A549 (cell line): ENCODE measurements around the gene CSTF1. TPM values are rescaled to one million over a fixed set of nuclear protein-coding genes. Genes with fewer than 3 reads are reported as not detected.
"Not testable (repeated sequence)": the region's sequence is repeated elsewhere in the genome, so short reads cannot be mapped to it uniquely, and the experiment has no call there.

Source experiments
- ATAC-seq, 2 experiments: fragments of 200-7000 bp in 1 of 2; fragments of >200 bp in 1 of 2; cut with Nextera tagmentation in 1 of 2; cut with Tn5 transposase in 1 of 2; 3 replicates each; pipeline versions ENCODE4 v1.8.0 to v1.9.1; 2018 to 2020; ENCODE audit warnings: mild to moderate bottlenecking in 1 of 2, moderate library complexity in 1 of 2
- CTCF ChIA-PET: fragments of 300-600 bp; sonication (Branson Sonifier 250); formaldehyde crosslinking; extraction: SDS; loops from one replicate; lab custom pipeline; 2021; ENCODE audit warnings: antibody characterized with exemption, inconsistent platforms; lab: Yijun Ruan, JAX
- POLR2A ChIA-PET: fragments of 350-600 bp; formaldehyde crosslinking; extraction: SDS; loops from one replicate; lab custom pipeline; 2021; ENCODE audit warnings: antibody characterized with exemption, inconsistent platforms; lab: Yijun Ruan, JAX
- DNase-seq, 2 experiments: peaks; one replicate each; pipeline versions ENCODE4 v3.0.0 to v3.0.0-alpha.2; 2011 to 2016; ENCODE audit warnings: low read depth in 1 of 2, low spot score in 1 of 2
- FAIRE-seq: peaks from 2 replicates; lab custom pipeline; 2011; peaks lifted over from hg19 to GRCh38; lab: Jason Lieb, UNC
- H3K27ac ChIP-seq, 2 experiments: fragments of >200 bp; sonication (Bioruptor Twin); formaldehyde crosslinking; 3 replicates each; pipeline ENCODE4 v1.5.1; 2016 to 2017
- H3K4me1 ChIP-seq: fragments of >200 bp; sonication (Bioruptor Twin); formaldehyde crosslinking; 3 replicates; pipeline ENCODE4 v1.6.1; 2016
- H3K4me2 ChIP-seq: fragments of >200 bp; sonication (Bioruptor Twin); formaldehyde crosslinking; 3 replicates; pipeline ENCODE4 v1.6.1; 2016
- H3K4me3 ChIP-seq: fragments of >200 bp; sonication (Bioruptor Twin); formaldehyde crosslinking; 3 replicates; pipeline ENCODE4 v1.5.1; 2016
- H3K9me3 ChIP-seq: fragments of >200 bp; sonication (Bioruptor Twin); formaldehyde crosslinking; 3 replicates; pipeline ENCODE4 v1.6.1; 2016
- CBX2 ChIP-seq: fragments of 200-600 bp; sonication (generic); IDR thresholded peaks from 2 replicates; pipeline ENCODE4 v1.6.1; 2016; ENCODE audit warnings: low read depth, mild to moderate bottlenecking, borderline replicate concordance
- CBX8 ChIP-seq: fragments of 200-600 bp; sonication (generic); IDR thresholded peaks from 2 replicates; pipeline ENCODE4 v1.6.1; 2016
- EHF ChIP-seq: fragments of 250-450 bp; sonication (Bioruptor Pico); IDR thresholded peaks from 2 replicates; pipeline ENCODE4 v1.5.0; 2020; ENCODE audit warnings: mild to moderate bottlenecking
- EP300 ChIP-seq, 2 experiments: fragments of >200 bp; sonication (Bioruptor Twin); formaldehyde crosslinking; IDR thresholded peaks; 2 replicates in 1 of 2; 3 replicates in 1 of 2; pipeline ENCODE4 v1.6.1; 2016 to 2017
- ESRRA ChIP-seq: fragments of 150-350 bp; IDR thresholded peaks from 2 replicates; pipeline ENCODE4 v1.6.1; 2014; ENCODE audit warnings: mild to moderate bottlenecking, low read length, borderline replicate concordance
- JUN ChIP-seq, 2 experiments: fragments of >200 bp; sonication (Bioruptor Twin); formaldehyde crosslinking; IDR thresholded peaks; 2 replicates in 1 of 2; 3 replicates in 1 of 2; pipeline ENCODE4 v1.6.1; 2016 to 2017
- MAFK ChIP-seq: fragments of 450-650 bp; IDR thresholded peaks from 2 replicates; pipeline ENCODE4 v1.6.1; 2014; ENCODE audit not compliant: partially characterized antibody
- MYC ChIP-seq: IDR thresholded peaks from 2 replicates; pipeline ENCODE4 v1.6.1; 2012; ENCODE audit warnings: mild to moderate bottlenecking, inconsistent platforms, low read length, improper control_type of control experiment, borderline replicate concordance
- NFE2L2 ChIP-seq: fragments of 150-350 bp; conservative IDR thresholded peaks from 2 replicates; pipeline ENCODE4 v1.6.1; 2014; ENCODE audit warnings: low read length
- NPAS2 ChIP-seq: fragments of 250-450 bp; sonication (Bioruptor Pico); IDR thresholded peaks from 2 replicates; pipeline ENCODE4 v1.8.0; 2022; ENCODE audit warnings: mild to moderate bottlenecking, moderate library complexity, borderline replicate concordance
- PHF8 ChIP-seq: fragments of 200-600 bp; sonication (generic); IDR thresholded peaks from 2 replicates; pipeline ENCODE4 v1.6.1; 2016; ENCODE audit warnings: low read depth, mild to moderate bottlenecking, antibody characterized with exemption, moderate library complexity, borderline replicate concordance
- POLR2A ChIP-seq: IDR thresholded peaks from 2 replicates; pipeline ENCODE4 v1.6.1; 2012; ENCODE audit warnings: mild to moderate bottlenecking, low read length
- POLR2AphosphoS2 ChIP-seq: conservative IDR thresholded peaks from 2 replicates; pipeline ENCODE4 v1.6.1; 2012; ENCODE audit warnings: low read length, improper control_type of control experiment, inconsistent platforms
- RNF2 ChIP-seq: fragments of 200-600 bp; sonication (generic); IDR thresholded peaks from 2 replicates; pipeline ENCODE4 v1.6.1; 2016; ENCODE audit warnings: low read depth, mild to moderate bottlenecking, antibody characterized with exemption, moderate library complexity, borderline replicate concordance
- ZC3H11A ChIP-seq: fragments of 450-650 bp; IDR thresholded peaks from 2 replicates; pipeline ENCODE4 v1.6.1; 2014; ENCODE audit warnings: antibody characterized with exemption, mild to moderate bottlenecking
- WGBS: methylation state at CpG from one replicate; pipeline ENCODE4 v1.1.6; 2017; ENCODE audit errors: missing lambda C conversion rate; 5-methylcytosine and 5-hydroxymethylcytosine counted together
- polyA plus RNA-seq, 4 experiments: library from polyadenylated mRNA; depleted of rRNA in 3 of 4; stranded (reverse); fragments of >200 nt; fragmentation: RNase III in 1 of 4; extraction: RNeasy Plus Mini Kit Qiagen cat#74134 plus additional on column Dnase treatment in 1 of 4; gene quantifications; 2 replicates in 3 of 4; 3 replicates in 1 of 4; pipeline ENCODE4 v1.2.3, GENCODE V29; 2011 to 2017
- TF ChIP-seq, protein P1 (sequence below): IDR thresholded peaks from 2 replicates; pipeline ENCODE4 v1.6.1; 2012
- TF ChIP-seq, protein P2 (sequence below): fragments of 250-450 bp; sonication (Bioruptor Pico); IDR thresholded peaks from 2 replicates; pipeline ENCODE4 v1.5.0; 2021; ENCODE audit warnings: mild to moderate bottlenecking, moderate library complexity, borderline replicate concordance

CSTF1 gene
- polyA plus RNA-seq, 2 of the 4 experiments (the other 2 are of a cell fraction), result 40.9 to 79.9 TPM

DNA sequence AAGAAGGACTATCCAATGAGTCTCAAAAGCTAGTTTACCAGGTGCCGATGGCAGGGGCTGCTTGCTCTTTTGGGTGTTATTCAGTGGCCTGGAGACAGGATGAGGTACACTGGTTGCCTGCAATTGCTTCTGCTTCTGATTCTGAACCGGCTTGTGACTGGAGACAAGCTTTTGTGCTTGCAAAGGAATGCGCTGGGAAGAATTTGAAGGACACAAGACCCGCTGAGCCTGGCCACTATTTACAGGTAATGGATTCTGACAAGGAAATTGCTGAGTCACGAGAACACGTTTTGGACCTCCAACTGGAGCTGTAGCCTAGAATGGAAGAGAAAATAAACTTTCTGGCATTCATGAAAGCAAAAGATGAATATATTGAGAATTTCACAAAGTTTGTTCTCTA lies 6.2 kb upstream of the CSTF1 start:
- H3K9me3 ChIP-seq, result no peaks in the 10 kb centered on the region
- peak overlapping the region in 1 of 2 experiments; percentile 48; a peak in 3 of 6 replicates for H3K27ac ChIP-seq
- POLR2A ChIA-PET, result no interaction called here
- no peak for DNase-seq
- no peak for FAIRE-seq
- TF ChIP-seq ESRRA, result no peak
- TF ChIP-seq MAFK, result peak; percentile 48
- peak; percentile 73 for TF ChIP-seq NFE2L2
- TF ChIP-seq, all 56 proteins: peak for 2
- ATAC-seq, result no peak
- no peak overlapping the region for H3K4me3 ChIP-seq
- 85% methylated on average over 6 of the region's 6 CpGs for WGBS
- H3K4me2 ChIP-seq, result no peak overlapping the region
- H3K4me1 ChIP-seq, result peaks cover 20% of the 10 kb centered on the region
- CTCF ChIA-PET, result interaction anchor here (1.1 to 2.0 kb wide), 4 partner anchors 11 to 21 kb away, joined by 3 to 8 read pairs (median 3); no protein-coding TSS in a partner anchor

DNA sequence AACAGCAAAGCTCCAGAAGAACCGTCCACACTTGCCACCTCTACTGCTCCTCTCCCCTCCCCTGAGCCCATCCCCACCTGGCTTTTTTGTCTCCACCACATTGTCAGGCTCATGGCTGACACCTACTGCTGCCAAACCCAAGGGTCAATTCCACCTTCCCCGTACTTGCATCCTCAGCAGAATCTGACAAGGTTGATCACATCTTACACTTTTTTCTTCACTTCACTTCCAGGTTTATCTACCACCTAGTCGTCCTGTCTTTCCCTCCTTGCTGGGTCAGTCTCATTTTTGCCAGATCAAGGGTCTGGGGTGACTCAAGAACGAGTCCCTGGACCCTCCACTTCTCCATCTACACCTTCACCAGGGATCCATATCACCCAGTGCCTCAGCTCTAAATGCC lies 3.6 kb upstream of the CSTF1 start:
- ATAC-seq, result no peak
- TF ChIP-seq NPAS2 (CRISPR knock-in tag), result no peak
- peak; percentile 46 for TF ChIP-seq MAFK
- no peak for TF ChIP-seq JUN (IDR thresholded peaks at IDR 0.05)
- TF ChIP-seq ZC3H11A, result no peak
- TF ChIP-seq, protein P1, sequence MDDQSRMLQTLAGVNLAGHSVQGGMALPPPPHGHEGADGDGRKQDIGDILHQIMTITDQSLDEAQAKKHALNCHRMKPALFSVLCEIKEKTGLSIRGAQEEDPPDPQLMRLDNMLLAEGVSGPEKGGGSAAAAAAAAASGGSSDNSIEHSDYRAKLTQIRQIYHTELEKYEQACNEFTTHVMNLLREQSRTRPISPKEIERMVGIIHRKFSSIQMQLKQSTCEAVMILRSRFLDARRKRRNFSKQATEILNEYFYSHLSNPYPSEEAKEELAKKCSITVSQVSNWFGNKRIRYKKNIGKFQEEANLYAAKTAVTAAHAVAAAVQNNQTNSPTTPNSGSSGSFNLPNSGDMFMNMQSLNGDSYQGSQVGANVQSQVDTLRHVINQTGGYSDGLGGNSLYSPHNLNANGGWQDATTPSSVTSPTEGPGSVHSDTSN, result no peak
- TF ChIP-seq, all 56 proteins: peak for 1
- ChIA-PET POLR2A (no interaction called here), CTCF (no interaction called here)
- Histone ChIP-seq H3K4me2 (no peak overlapping the region), H3K4me3 (no peak overlapping the region), H3K4me1 (peaks cover 25% of the 10 kb centered on the region), H3K27ac (no peak overlapping the region), H3K9me3 (no peaks in the 10 kb centered on the region)
- FAIRE-seq (no peak), DNase-seq (no peak)
- 67% methylated on average over 4 of the region's 4 CpGs for WGBS

DNA sequence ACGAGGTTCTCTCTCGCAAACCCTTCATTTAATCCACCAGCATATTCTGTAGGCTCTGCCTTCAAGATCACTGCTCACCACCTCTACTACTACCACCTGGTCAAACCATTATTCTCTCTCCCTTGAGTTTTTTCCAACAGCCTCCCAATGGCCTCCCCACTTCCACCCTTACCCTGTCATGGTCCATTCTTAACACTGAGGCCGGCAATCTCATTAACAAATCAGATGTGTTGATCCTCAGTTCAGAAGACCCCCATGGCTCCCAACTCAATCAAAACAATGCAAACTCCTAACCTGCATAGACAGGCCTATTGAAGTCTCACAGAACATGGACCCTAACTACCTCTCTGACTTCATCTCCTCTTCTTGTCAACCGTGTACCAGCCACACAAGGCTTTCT lies 2.6 kb upstream of the CSTF1 start:
- no peak for TF ChIP-seq MYC
- TF ChIP-seq, protein P2, sequence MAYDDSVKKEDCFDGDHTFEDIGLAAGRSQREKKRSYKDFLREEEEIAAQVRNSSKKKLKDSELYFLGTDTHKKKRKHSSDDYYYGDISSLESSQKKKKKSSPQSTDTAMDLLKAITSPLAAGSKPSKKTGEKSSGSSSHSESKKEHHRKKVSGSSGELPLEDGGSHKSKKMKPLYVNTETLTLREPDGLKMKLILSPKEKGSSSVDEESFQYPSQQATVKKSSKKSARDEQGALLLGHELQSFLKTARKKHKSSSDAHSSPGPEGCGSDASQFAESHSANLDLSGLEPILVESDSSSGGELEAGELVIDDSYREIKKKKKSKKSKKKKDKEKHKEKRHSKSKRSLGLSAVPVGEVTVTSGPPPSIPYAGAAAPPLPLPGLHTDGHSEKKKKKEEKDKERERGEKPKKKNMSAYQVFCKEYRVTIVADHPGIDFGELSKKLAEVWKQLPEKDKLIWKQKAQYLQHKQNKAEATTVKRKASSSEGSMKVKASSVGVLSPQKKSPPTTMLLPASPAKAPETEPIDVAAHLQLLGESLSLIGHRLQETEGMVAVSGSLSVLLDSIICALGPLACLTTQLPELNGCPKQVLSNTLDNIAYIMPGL, result no peak
- TF ChIP-seq CBX2, result no peak
- TF ChIP-seq PHF8, result no peak
- TF ChIP-seq JUN (IDR thresholded peaks at IDR 0.05), result no peak
- TF ChIP-seq EHF (CRISPR knock-in tag), result no peak
- no peak for TF ChIP-seq EP300 (IDR thresholded peaks at IDR 0.05)
- no peak for TF ChIP-seq POLR2A
- no peak for TF ChIP-seq CBX8
- no peak for TF ChIP-seq RNF2
- no peak for TF ChIP-seq POLR2AphosphoS2
- FAIRE-seq, result no peak
- Histone ChIP-seq H3K9me3 (no peaks in the 10 kb centered on the region), H3K4me3 (no peak overlapping the region), H3K4me2 (peak overlapping the region; percentile 90), H3K4me1 (peaks cover 28% of the 10 kb centered on the region), H3K27ac (no peak overlapping the region)
- no peak for ATAC-seq
- POLR2A ChIA-PET, result no interaction called here
- 74% methylated on average over 4 of the region's 4 CpGs for WGBS
- no peak for DNase-seq
- CTCF ChIA-PET, result no interaction called here

DNA sequence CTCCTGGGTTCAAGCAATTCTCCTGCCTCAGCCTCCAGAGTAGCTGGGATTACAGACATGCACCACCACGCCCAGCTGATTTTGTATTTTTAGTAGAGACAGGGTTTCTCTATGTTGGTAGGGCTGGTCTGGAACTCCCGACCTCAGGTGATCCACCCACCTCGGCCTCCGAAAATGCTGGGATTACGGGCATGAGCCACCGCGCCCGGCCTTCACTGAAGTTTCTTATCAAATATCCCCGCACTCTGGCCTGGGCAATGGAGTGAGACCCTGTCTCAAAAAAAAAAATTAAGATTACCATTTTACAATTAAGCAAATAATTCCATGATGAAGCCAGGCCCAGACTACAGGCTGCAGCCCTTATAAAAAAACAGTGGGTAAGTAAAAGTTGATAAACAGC lies 2.0 kb upstream of the CSTF1 start:
- Histone ChIP-seq H3K4me3 (peak overlapping the region; percentile 85), H3K4me2 (peak overlapping the region; percentile 90), H3K4me1 (peaks cover 28% of the 10 kb centered on the region), H3K27ac (peak overlapping the region in 1 of 2 experiments; percentile 96; a peak in 4 of 6 replicates)
- FAIRE-seq, POLR2A ChIA-PET, H3K9me3 ChIP-seq, DNase-seq, ATAC-seq: not testable (repeated sequence)
- 96% methylated on average over 9 of the region's 9 CpGs for WGBS
- CTCF ChIA-PET, result interaction anchor here (0.6 kb wide), 1 partner anchor 9 kb away, joined by 3 read pairs; no protein-coding TSS in a partner anchor
